ENCODE data around the gene SNAPIN. TPM values are rescaled to one million over a fixed set of nuclear protein-coding genes. Genes with fewer than 3 reads are reported as not detected.
A peak's percentile ranks its signal among the peaks of the same experiment; 100 is the strongest.
"Not testable (repeated sequence)": the region's sequence is repeated elsewhere in the genome, so short reads cannot be mapped to it uniquely, and the experiment has no call there.

SNAPIN gene
- polyA plus RNA-seq, 4 donors: 50.0 to 59.6 (median 54.6) TPM

GRCh38 chr1:153646672-153647345 lies 11.7 kb upstream of the SNAPIN start:
- no peak for DNase-seq (ENCODE audit: low read depth in 4 of 4, low spot score in 2 of 4)

DNA sequence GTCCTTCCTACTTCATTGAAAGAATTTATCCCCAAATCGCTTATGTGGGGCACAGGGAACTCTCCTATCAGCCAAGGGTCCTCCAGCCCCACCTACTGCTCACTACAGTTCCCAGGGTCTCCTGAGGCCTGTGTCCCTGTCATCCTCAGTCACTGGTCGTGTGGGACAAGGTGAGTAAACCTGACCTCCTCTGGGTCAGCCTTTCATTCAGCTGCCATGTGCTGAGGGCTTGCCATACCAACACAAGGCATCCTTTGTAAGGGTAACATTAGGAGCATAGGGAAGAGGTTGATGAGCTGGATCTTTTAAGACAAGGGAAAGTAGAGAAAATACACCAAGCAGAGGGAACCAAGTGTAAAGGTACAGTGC lies 11.2 kb upstream of the SNAPIN start:
- no peak for DNase-seq (ENCODE audit: low read depth in 4 of 4, low spot score in 2 of 4)

DNA sequence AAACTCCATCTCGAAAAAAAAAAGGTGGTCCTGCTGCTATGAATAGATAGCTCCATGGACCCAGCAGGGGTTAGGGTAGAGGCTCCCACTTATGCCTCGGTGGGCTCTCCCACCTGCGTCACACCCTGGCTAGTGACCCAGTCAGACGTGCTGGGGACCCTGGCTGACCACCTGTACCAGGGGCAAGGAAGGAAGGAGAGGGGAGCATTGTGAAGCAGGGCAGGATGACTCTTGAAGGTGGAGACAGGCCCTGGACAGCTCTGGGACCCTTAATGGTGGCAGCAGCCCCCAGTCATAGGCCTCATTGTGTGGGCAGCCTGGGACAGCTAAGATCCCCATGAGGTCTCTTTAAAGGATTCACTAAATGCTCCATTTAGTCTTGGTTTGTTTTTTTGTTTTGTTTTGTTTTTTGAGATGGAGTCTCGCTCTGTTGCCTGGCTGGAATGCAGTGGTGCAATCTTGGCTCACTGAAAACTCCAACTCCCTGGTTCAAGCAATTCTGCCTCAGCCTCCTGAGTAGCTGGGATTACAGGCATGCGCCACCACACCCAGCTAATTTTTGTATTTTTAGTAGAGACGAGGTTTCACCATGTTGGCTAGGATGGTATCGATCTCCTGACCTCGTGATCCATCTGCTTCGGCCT lies 10.4 kb upstream of the SNAPIN start:
- DNase-seq (ENCODE audit: low read depth in 4 of 4, low spot score in 2 of 4): no peak

- no peak for DNase-seq (ENCODE audit: low read depth in 4 of 4, low spot score in 2 of 4)
Observed at GRCh38 chr1:153649137-153649862, 9.2 kb upstream of the SNAPIN start.

GRCh38 chr1:153649863-153650235 lies 8.7 kb upstream of the SNAPIN start:
- no peak for DNase-seq (ENCODE audit: low read depth in 4 of 4, low spot score in 2 of 4)

DNA sequence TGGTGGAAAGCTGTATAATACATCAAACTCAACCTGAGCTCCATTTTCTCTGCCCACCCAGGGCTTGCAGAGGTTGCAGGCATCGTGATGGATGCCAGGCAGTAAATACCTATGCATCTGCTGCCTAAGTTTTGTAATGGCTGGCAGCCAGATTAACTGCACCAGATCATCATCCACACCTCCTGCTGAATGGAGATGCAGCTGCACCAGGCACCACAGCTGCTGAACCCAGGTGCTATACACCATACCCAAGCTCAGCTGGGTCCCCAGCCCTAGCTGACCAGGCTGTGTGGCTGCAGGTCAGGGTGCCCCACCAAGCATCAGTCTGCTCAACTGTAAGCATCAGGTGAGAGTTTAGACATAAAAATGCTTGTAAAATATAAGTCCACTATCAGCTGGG lies 6.7 kb upstream of the SNAPIN start:
- DNase-seq (ENCODE audit: low read depth in 4 of 4, low spot score in 2 of 4): no peak

GRCh38 chr1:153652805-153653500 lies 5.5 kb upstream of the SNAPIN start:
- no peak for DNase-seq (ENCODE audit: low read depth in 4 of 4, low spot score in 2 of 4)

- DNase-seq (ENCODE audit: low read depth in 4 of 4, low spot score in 2 of 4): no peak
Observed at GRCh38 chr1:153655333-153655732, 3.2 kb upstream of the SNAPIN start.

GRCh38 chr1:153659175-153659534 lies 652 bp downstream of the SNAPIN start:
- DNase-seq (ENCODE audit: low read depth in 4 of 4, low spot score in 2 of 4): no peak

DNA sequence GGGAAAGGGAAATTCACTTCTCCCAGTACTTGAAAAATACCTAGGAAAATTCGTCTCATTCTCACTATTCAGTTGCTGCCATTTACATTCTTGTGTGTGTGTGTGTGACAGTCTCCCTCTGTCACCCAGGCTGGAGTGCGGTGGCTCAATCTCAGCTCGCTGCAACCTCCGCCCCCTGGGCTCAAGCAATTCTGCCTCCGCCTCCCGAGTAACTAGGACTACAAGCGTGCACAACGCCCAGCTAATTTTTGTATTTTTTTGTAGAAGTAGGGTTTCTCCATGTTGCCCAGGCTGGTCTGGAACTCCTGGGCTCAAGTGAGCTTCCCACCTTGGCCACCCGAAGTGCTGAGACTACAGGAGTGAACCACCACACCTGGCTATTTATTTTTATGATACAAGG lies 1.2 kb downstream of the SNAPIN start:
- no peak for DNase-seq (ENCODE audit: low read depth in 4 of 4, low spot score in 2 of 4)

- DNase-seq (ENCODE audit: low read depth in 4 of 4, low spot score in 2 of 4): no peak
Observed at GRCh38 chr1:153661111-153661708, 2.7 kb downstream of the SNAPIN start.

GRCh38 chr1:153662269-153662668 lies 3.8 kb downstream of the SNAPIN start:
- DNase-seq (ENCODE audit: low read depth in 4 of 4, low spot score in 2 of 4): no peak

DNA sequence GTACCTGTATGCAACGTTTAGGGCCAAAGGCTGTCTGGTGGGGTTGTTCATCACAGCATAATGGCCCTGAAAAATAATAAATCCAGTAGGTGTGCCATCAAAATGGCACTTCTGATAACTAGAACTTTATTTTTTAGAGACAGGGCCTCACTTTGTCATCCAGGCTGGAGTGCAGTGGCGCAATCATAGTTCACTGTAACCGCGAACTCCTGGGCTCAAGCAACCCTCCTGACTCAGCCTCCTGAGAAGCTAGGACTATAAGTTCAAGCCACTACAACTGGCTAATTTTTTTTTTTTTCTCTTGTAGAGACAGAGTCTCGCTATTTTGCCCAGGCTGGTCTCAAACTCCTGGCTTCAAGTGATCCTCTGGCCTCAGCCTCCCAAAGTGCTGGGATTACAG lies 4.7 kb downstream of the SNAPIN start:
- no peak for DNase-seq (ENCODE audit: low read depth in 4 of 4, low spot score in 2 of 4)

DNA sequence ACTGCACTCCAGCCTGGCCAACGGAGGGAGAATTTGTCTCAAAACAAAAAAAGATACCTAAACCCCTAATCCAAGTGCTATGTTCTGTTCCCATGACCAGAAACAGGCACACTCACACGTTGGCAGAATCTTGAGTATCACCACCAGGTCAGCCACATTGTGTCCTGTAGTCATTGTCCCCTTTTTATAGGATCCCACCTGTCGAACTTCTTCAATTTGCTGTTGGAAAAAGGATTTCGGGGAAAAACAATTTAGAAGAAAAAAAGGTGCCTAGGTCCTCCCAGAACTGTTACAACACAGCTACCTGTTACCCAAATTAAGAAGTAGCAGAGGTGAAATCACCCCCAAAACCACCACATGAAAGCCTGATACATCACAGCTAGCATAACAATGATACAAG lies 8.9 kb downstream of the SNAPIN start:
- DNase-seq (ENCODE audit: low read depth in 4 of 4, low spot score in 2 of 4): no peak

- DNase-seq (ENCODE audit: low read depth in 4 of 4, low spot score in 2 of 4): not testable (repeated sequence)
Observed at GRCh38 chr1:153668672-153669071, 10.2 kb downstream of the SNAPIN start.

GRCh38 chr1:153669606-153670005 lies 11.1 kb downstream of the SNAPIN start:
- no peak for DNase-seq (ENCODE audit: low read depth in 4 of 4, low spot score in 2 of 4)

- DNase-seq (ENCODE audit: low read depth in 4 of 4, low spot score in 2 of 4): no peak
Observed at GRCh38 chr1:153670257-153670858, 11.9 kb downstream of the SNAPIN start.

DNA sequence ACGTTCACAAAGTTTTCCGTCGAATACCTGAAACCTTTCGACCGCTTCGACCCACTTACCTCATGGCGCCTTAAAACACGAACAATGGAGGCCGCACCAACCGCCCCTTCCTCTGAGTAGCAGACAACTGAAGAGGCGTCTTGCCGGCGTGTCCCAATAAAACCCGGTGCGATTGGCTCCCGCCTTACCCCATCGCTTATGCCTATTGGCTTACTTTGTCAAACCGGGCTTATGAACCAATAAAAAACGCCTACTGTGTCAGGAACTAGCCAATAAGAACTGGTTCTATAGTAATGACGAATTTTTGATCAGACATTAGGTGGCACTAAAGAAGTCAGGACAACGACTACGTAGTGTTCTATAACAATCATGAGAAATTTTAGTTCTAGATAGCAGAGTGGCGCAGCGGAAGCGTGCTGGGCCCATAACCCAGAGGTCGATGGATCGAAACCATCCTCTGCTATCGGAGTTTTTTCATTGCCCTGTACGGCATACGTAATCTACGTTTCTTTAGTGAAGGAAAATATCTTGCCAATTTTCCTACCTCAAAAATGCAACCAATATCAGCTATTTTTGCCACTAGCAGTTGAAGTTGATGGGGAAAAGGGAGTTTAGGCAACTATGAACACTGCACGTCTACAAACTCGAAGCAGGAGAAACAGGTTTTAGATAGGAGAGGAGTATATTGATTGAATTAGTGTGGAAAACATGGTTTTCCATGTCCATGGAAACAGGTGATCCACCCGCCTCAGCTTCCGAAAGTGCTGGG lies 12.5 kb downstream of the SNAPIN start, which contains the start of gene ILF2:
ILF2 (minus strand) TSS at position 135 of the 769 bp plus-strand sequence; CDS start at position 64, 71 bp downstream.
- peak; percentile 97 to 99 (median 98) for DNase-seq (ENCODE audit: low read depth in 4 of 4, low spot score in 2 of 4)

GRCh38 chr1:153671628-153672353 lies 13.3 kb downstream of the SNAPIN start:
- DNase-seq (ENCODE audit: low read depth in 4 of 4, low spot score in 2 of 4): not testable (repeated sequence)
